GM21619 (cell line): Measurements from ENCODE around the gene MPPED1.

Experiments used
- ATAC-seq: cut with Tn5 transposase; IDR thresholded peaks from one replicate; pipeline ENCODE4 v1.9.1; 2021; ENCODE audit not compliant: unreplicated experiment

The MPPED1 gene

GRCh38 chr22:43491177-43491576 is 79.4 kb downstream of the MPPED1 start:
- no peak for ATAC-seq

- ATAC-seq = no peak
Observed at GRCh38 chr22:43491737-43492136, 79.9 kb downstream of the MPPED1 start.

GRCh38 chr22:43493297-43493696 is 81.5 kb downstream of the MPPED1 start:
- no peak for ATAC-seq

GRCh38 chr22:43497956-43498855 is 86.4 kb downstream of the MPPED1 start:
- no peak for ATAC-seq

- no peak for ATAC-seq
Observed at GRCh38 chr22:43498856-43499253, 87.0 kb downstream of the MPPED1 start.

- no peak for ATAC-seq
Observed at GRCh38 chr22:43500792-43501785, 89.3 kb downstream of the MPPED1 start.

- no peak for ATAC-seq
Observed at GRCh38 chr22:43501878-43502277, 90.1 kb downstream of the MPPED1 start.

- no peak for ATAC-seq
Observed at GRCh38 chr22:43502306-43502874, 90.6 kb downstream of the MPPED1 start.

GRCh38 chr22:43504068-43504467 is 92.3 kb downstream of the MPPED1 start:
- ATAC-seq = no peak

GRCh38 chr22:43504666-43505261 is 93.0 kb downstream of the MPPED1 start:
- no peak for ATAC-seq

GRCh38 chr22:43505423-43505822 is 93.6 kb downstream of the MPPED1 start:
- ATAC-seq = no peak

GRCh38 chr22:43505896-43506295 is 94.1 kb downstream of the MPPED1 start:
- no peak for ATAC-seq

GRCh38 chr22:43506487-43506886 is 94.7 kb downstream of the MPPED1 start:
- no peak for ATAC-seq

- ATAC-seq = no peak
Observed at GRCh38 chr22:43507235-43507634, 95.4 kb downstream of the MPPED1 start.

- no peak for ATAC-seq
Observed at GRCh38 chr22:43508489-43508888, 96.7 kb downstream of the MPPED1 start.

- ATAC-seq = no peak
Observed at GRCh38 chr22:43509337-43509736, 97.5 kb downstream of the MPPED1 start.

GRCh38 chr22:43510281-43511070 is 98.7 kb downstream of the MPPED1 start:
- no peak for ATAC-seq

GRCh38 chr22:43511276-43511910 is 99.6 kb downstream of the MPPED1 start:
- no peak for ATAC-seq

- ATAC-seq = no peak
Observed at GRCh38 chr22:43512279-43512678, 100.5 kb downstream of the MPPED1 start.
